ENCODE data around the gene KBTBD12. TPM values are rescaled to one million over a fixed set of nuclear protein-coding genes. Genes with fewer than 3 reads are reported as not detected.

KBTBD12 gene
- total and polyA plus RNA-seq, 2 donors (not counting 1 experiment from before 2014, with no cell fraction given), result not detected

DNA sequence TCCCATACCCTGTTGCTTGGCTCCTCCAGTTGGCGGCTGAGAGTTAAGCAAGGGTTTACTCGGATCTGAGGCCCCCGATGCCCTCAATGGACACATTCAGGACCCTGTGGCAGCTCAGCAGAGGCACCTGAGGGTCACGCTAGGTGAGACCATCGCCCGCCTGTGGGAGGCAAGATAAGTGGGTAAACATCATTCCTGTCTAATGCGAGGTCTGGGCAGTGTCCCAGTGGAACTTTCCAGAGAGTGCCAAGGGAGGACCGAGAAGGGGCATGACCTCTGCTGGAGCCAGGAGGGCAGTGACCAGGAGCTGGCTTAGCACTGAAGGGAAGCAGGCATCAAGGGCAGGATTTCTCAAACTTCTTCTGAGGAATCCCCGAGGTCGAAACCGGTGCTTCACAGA is 71.8 kb downstream of the KBTBD12 start:
- Histone ChIP-seq H3K27ac (ENCODE audit: insufficient read depth, low read length) (no peak overlapping the region), H3K4me1 (ENCODE audit: control insufficient read depth, extremely low read depth, insufficient read depth, low read length) (no peaks in the 10 kb centered on the region), H3K9me3 (ENCODE audit: control insufficient read depth, insufficient read depth, low read depth, low read length) (no peaks in the 10 kb centered on the region), H3K4me2 (ENCODE audit: extremely low read depth, insufficient read depth, low read length) (no peak overlapping the region), H3K36me3 (ENCODE audit: control insufficient read depth, insufficient read depth, low read length) (no peaks in the 10 kb centered on the region), H3K9ac (ENCODE audit: insufficient read depth, low read length) (no peak overlapping the region), H3K79me2 (ENCODE audit: control insufficient read depth, insufficient read depth, low read length) (no peaks in the 10 kb centered on the region), H4K20me1 (ENCODE audit: control insufficient read depth, extremely low read depth, insufficient read depth, low read length) (no peaks in the 10 kb centered on the region), H2AFZ (ENCODE audit: low read length) (no peak overlapping the region), H3K27me3 (ENCODE audit: control insufficient read depth, insufficient read depth, low read length) (peaks cover 2% of the 10 kb centered on the region), H3K4me3 (replicated peaks in 1 of 4; ENCODE audit: control extremely low read depth in 1 of 4, insufficient read depth in 1 of 4, low read depth in 3 of 4, low read length in 4 of 4) (no peak overlapping the region)
- no peak for TF ChIP-seq EZH2 (IDR thresholded peaks at IDR 0.05; ENCODE audit: low read length, missing control alignments)
- TF ChIP-seq, protein P1, sequence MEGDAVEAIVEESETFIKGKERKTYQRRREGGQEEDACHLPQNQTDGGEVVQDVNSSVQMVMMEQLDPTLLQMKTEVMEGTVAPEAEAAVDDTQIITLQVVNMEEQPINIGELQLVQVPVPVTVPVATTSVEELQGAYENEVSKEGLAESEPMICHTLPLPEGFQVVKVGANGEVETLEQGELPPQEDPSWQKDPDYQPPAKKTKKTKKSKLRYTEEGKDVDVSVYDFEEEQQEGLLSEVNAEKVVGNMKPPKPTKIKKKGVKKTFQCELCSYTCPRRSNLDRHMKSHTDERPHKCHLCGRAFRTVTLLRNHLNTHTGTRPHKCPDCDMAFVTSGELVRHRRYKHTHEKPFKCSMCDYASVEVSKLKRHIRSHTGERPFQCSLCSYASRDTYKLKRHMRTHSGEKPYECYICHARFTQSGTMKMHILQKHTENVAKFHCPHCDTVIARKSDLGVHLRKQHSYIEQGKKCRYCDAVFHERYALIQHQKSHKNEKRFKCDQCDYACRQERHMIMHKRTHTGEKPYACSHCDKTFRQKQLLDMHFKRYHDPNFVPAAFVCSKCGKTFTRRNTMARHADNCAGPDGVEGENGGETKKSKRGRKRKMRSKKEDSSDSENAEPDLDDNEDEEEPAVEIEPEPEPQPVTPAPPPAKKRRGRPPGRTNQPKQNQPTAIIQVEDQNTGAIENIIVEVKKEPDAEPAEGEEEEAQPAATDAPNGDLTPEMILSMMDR (conservative IDR thresholded peaks at IDR 0.05 in 1 of 2, IDR thresholded peaks at IDR 0.05 in 1 of 2; ENCODE audit: low read depth in 1 of 2, low read length in 2 of 2), result no peak
- DNase-seq (ENCODE audit: low read depth in 2 of 2), result no peak

DNA sequence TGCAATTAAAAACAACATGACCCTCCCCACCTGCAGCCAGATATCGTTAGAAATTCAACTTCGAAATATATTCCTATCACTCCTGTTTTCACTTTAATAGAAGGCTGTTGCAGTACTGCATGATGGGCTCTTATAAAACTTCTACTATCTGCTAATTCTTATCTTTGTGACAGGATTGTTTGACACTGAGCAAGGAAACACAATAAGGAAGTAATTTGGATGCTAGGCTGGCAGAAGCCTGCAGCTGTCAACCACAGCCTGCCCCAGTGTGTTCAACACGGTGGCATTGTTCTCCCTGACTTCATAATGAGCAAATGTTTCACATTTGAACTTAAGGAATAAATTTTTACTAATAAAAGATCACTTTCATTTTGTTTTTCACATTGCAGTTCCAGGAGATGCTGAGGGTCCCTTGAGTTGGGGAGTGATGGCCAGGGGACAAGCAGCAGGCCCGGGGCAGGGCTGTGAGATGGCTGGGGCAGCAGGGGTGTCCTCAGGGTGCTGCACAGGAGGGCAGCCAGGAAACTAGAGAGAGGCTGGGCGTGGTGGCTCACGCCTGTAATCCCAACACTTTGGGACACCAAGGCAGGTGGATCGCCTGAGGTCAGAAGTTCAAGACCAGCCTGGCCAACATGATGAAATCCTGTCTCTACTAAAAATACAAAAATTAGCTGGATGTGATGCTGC is 72.4 kb downstream of the KBTBD12 start:
- H3K27me3 ChIP-seq (ENCODE audit: control insufficient read depth, insufficient read depth, low read length), result peaks cover 2% of the 10 kb centered on the region

DNA sequence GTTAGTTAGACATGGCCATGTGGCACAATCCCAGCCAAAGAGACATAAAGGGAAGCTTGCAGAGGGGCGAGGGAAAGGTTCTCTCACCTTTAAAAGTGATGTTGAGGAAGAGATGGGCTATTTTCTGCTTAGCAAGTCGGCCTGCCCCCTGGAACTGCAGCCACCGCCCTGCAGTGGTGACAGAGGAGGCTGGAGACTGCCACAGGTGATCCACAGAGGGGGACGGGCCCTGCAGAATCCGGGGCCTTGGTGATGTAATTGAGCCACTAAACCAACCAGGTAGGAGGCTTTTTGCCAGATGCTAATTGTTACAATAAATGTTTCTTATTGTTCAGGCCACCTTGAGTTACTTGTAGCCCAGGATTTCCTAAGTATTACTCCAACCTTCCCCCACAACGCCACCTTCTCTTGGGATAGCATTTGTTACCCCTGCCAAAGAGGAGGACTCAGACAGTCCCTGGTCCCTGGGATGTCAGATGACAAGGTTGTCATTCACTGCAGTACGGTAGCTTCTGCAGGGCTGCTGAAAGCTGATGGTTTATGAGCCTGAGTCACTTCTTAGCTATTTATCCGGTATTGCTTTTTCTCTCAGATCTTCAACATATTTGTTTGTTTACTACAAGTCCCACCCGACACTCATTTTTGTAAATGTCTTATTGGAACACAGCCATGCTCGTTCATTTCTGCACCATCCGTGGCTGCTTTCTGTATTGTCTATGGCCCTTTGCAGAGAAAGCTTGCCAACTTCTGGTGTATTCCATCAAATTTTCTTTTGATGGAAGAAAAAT is 73.9 kb downstream of the KBTBD12 start:
- Histone ChIP-seq H3K4me3 (replicated peaks in 1 of 4; ENCODE audit: control extremely low read depth in 1 of 4, insufficient read depth in 1 of 4, low read depth in 3 of 4, low read length in 4 of 4) (no peak overlapping the region), H3K9me3 (ENCODE audit: control insufficient read depth, insufficient read depth, low read depth, low read length) (no peaks in the 10 kb centered on the region)

More for the DNA sequence above, 72.4 kb downstream of the KBTBD12 start:
- H3K9ac ChIP-seq (ENCODE audit: insufficient read depth, low read length), result no peak overlapping the region
- no peaks in the 10 kb centered on the region for H3K36me3 ChIP-seq (ENCODE audit: control insufficient read depth, insufficient read depth, low read length)
- H3K27ac ChIP-seq (ENCODE audit: insufficient read depth, low read length), result no peak overlapping the region
- H3K4me3 ChIP-seq (replicated peaks in 1 of 4; ENCODE audit: control extremely low read depth in 1 of 4, insufficient read depth in 1 of 4, low read depth in 3 of 4, low read length in 4 of 4), result no peak overlapping the region
- no peaks in the 10 kb centered on the region for H4K20me1 ChIP-seq (ENCODE audit: control insufficient read depth, extremely low read depth, insufficient read depth, low read length)
- no peak for DNase-seq (ENCODE audit: low read depth in 2 of 2)
- no peaks in the 10 kb centered on the region for H3K79me2 ChIP-seq (ENCODE audit: control insufficient read depth, insufficient read depth, low read length)
- TF ChIP-seq EZH2 (IDR thresholded peaks at IDR 0.05; ENCODE audit: low read length, missing control alignments), result no peak
- TF ChIP-seq, protein P1 (conservative IDR thresholded peaks at IDR 0.05 in 1 of 2, IDR thresholded peaks at IDR 0.05 in 1 of 2; ENCODE audit: low read depth in 1 of 2, low read length in 2 of 2), result no peak
- H3K9me3 ChIP-seq (ENCODE audit: control insufficient read depth, insufficient read depth, low read depth, low read length), result no peaks in the 10 kb centered on the region
- no peak overlapping the region for H2AFZ ChIP-seq (ENCODE audit: low read length)
- no peak overlapping the region for H3K4me2 ChIP-seq (ENCODE audit: extremely low read depth, insufficient read depth, low read length)
- no peaks in the 10 kb centered on the region for H3K4me1 ChIP-seq (ENCODE audit: control insufficient read depth, extremely low read depth, insufficient read depth, low read length)

More for the DNA sequence above, 73.9 kb downstream of the KBTBD12 start:
- Histone ChIP-seq H3K27me3 (ENCODE audit: control insufficient read depth, insufficient read depth, low read length) (peaks cover 2% of the 10 kb centered on the region), H3K4me1 (ENCODE audit: control insufficient read depth, extremely low read depth, insufficient read depth, low read length) (no peaks in the 10 kb centered on the region), H3K79me2 (ENCODE audit: control insufficient read depth, insufficient read depth, low read length) (no peaks in the 10 kb centered on the region), H3K9ac (ENCODE audit: insufficient read depth, low read length) (no peak overlapping the region), H3K4me2 (ENCODE audit: extremely low read depth, insufficient read depth, low read length) (no peak overlapping the region), H3K36me3 (ENCODE audit: control insufficient read depth, insufficient read depth, low read length) (no peaks in the 10 kb centered on the region), H2AFZ (ENCODE audit: low read length) (no peak overlapping the region), H4K20me1 (ENCODE audit: control insufficient read depth, extremely low read depth, insufficient read depth, low read length) (no peaks in the 10 kb centered on the region), H3K27ac (ENCODE audit: insufficient read depth, low read length) (no peak overlapping the region)
- TF ChIP-seq, protein P1 (conservative IDR thresholded peaks at IDR 0.05 in 1 of 2, IDR thresholded peaks at IDR 0.05 in 1 of 2; ENCODE audit: low read depth in 1 of 2, low read length in 2 of 2), result no peak
- TF ChIP-seq EZH2 (IDR thresholded peaks at IDR 0.05; ENCODE audit: low read length, missing control alignments), result no peak
- DNase-seq (ENCODE audit: low read depth in 2 of 2), result no peak

Data from fibroblast of lung (primary cell).